GM19240 (cell line): Measurements from ENCODE around the gene MCTP1.
"Not testable (repeated sequence)": the region's sequence is repeated elsewhere in the genome, so short reads cannot be mapped to it uniquely, and the experiment has no call there.

Experiments
- DNase-seq: peaks from one replicate; pipeline ENCODE4 v3.0.0; 2011; ENCODE audit warnings: low spot score; ENCODE audit not compliant: insufficient read length

The MCTP1 gene

GRCh38 chr5:94828222-94828621 is 456.7 kb downstream of the MCTP1 start:
- DNase-seq, result not testable (repeated sequence)

DNA sequence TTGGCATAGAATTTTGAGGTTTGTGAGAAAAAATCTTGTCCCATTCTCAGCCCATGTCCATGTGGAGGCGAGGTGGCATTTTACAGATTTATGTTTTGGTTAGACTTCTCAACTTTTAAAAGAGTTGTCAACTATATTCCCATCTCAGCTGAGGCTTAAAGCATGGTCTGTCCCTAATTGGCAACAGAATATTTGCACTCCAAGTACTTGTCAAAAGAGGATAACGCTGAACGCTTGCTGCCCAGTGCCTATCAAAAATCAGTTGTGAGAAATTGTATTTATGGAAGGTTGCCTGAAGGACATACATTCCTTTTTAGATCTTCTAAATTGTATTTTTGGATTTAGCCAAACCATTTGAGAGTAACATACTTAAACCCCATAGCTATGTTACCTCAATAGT is 464.4 kb downstream of the MCTP1 start:
- DNase-seq, result no peak

DNA sequence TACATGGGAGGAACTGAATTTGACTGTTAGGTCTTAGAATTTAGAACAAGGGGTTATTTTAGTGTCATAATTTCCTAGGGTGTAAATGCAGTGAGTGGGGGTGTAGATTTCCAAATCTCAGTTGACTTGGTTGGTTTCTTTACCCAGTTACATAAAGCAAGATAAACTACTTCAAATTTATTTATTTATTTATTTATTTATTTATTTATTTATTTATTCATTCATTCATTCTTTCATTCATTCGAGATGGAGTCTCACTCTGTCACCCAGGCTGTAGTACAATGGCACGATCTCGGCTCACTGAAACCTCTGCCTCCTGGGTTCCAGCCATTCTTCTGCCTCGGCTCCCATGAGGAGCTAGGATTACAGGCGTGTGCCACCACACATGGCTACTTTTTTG is 466.0 kb downstream of the MCTP1 start:
- no peak for DNase-seq

GRCh38 chr5:94815313-94816039 is 469.4 kb downstream of the MCTP1 start:
- DNase-seq, result no peak

DNA sequence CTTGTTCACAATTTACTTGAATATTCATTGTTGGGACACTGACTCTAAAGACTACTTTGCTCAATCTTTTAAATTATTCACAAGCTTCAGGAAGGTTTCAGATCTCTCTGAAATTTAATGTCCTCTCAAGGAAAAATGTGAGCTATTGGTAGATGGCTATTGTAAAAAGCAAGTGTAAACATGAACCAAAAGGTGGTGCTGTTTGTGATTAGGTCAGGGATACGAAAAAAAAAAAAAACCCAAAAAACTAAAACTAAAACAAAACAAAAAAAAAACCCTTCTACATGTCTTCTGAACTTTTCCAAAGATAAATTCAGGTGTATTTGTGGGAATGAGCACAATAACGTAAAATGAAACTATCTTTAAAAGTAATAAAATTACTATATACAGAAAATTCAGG is 472.7 kb downstream of the MCTP1 start:
- no peak for DNase-seq

GRCh38 chr5:94811331-94811730 is 473.6 kb downstream of the MCTP1 start:
- DNase-seq, result no peak

GRCh38 chr5:94810877-94811276 is 474.0 kb downstream of the MCTP1 start:
- DNase-seq, result no peak

DNA sequence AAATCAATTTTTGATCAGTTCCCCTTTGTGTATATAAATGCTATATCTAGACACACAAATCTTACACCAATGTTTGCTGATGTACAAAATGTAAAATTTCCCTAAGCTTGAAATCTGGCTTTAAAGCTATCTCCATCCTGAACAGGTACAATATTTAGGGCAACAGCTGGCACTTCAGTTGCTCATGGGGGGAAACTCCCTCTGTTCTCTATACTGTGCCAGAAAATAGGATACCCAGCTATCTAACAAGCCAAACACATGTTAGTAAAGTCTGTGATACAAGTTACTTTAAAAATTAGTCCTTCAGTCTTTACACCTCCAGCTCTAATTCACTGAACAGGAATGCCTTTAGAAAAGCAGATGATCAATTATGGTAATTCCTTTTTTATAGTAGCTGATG is 474.6 kb downstream of the MCTP1 start:
- no peak for DNase-seq

GRCh38 chr5:94808497-94808896 is 476.4 kb downstream of the MCTP1 start:
- no peak for DNase-seq

- no peak for DNase-seq
These were observed 476.9 kb downstream of the MCTP1 start for GRCh38 chr5:94807985-94808384.

DNA sequence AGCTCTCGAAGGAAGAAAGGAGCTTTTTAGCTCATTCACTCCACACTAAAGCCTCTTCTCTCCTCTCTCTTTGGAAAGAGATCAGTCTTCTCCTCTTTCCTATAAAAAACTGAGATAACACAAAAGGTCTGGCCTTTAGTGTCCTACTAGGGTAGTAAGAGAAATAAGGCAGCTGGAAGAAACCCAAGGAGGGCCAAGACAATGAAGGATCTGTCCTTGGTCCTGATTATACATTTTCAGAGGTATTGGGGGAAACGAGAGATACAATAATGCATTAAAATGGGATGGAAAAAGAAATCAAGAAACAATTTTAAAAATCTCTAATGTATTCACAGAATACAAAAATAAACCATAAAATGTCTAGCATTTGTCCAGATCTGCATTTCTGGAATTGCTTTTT is 482.4 kb downstream of the MCTP1 start:
- no peak for DNase-seq

- DNase-seq, result no peak
These were observed 488.3 kb downstream of the MCTP1 start for GRCh38 chr5:94796586-94796985.

GRCh38 chr5:94793816-94794198 is 491.1 kb downstream of the MCTP1 start:
- no peak for DNase-seq

GRCh38 chr5:94793113-94793815 is 491.6 kb downstream of the MCTP1 start:
- peak; percentile 62 for DNase-seq

DNA sequence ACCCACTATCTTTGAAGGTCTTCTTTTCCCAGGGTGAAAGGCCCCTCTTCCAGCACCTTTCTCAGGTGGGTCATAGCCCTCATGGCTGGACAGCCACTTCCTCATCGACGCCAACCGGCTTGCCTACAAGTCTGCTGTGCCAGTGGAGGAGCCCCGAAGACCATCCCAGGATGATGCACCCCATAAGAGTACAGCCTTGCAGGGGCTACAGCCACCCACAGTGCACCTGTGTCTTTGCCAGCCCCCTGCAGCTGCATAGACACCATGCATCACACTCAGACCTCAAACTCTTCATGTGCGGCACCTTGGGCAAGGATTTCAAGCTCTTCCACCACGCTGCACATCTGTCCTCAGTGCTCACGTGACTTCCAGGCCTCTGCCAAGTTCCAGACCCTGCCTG is 493.1 kb downstream of the MCTP1 start:
- DNase-seq, result no peak

DNA sequence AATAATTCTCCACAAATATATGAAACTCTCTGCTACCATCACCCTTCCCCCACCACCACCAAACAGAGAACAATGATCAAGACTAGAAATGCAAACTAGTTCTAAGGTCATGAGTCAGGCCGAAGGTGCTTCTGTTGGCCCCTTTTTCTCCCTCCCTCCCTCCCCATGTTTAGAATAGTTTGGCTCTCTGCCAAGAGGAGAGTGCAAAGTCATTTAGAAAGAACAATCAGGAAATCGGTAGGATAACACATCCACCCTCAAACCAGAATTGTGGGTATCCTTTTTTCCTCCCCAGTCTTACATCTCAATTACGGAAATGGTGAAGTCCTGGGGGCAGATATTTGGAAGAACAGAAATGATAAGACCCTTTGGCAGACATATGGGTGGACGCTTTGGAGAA is 496.4 kb downstream of the MCTP1 start:
- DNase-seq, result no peak

- DNase-seq, result no peak
These were observed 500.1 kb downstream of the MCTP1 start for GRCh38 chr5:94784536-94785505.

DNA sequence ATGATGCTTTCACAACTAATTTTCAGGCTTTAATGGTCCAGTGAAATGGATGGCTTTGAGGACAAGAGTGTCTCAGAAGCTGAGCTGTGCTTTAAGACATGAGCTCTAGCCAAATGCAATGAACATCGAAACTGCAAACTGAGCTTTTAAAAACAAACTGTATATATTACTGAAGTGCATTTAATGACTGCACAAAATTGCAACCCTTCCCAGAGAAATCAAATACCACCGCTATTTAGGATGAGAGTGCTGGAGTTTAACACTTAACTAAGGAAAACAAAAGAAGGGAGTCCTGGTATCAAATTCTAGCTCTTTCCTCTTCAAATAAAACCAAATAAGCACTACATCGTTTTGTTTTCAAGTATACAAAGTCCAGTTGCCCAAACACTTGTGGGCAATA is 502.5 kb downstream of the MCTP1 start:
- DNase-seq, result no peak

DNA sequence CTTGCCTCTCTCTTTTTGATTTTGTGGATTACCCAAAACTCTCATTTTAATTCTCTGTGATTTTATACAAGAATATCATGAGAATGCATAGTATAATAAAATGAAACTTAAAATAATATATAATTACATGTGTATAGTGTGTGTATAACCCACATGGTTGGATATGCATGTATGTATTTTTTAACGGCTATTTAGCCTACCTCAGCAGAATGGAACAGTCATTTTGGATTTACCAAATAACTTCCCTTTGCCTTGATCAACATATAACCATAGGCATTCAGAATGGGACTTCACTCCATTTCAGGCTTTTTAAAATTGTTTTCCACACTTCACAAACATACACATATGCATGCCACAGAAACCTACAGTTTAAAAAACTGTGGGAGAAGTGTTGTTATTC is 505.2 kb downstream of the MCTP1 start:
- DNase-seq, result no peak

- DNase-seq, result no peak
These were observed 506.2 kb downstream of the MCTP1 start for GRCh38 chr5:94778732-94779131.

GRCh38 chr5:94778299-94778698 is 506.6 kb downstream of the MCTP1 start:
- no peak for DNase-seq
